ENCODE results near the gene TMEM31.

- TF ChIP-seq GATA2 (IDR thresholded peaks at IDR 0.05; ENCODE audit: low read depth, low read length), result no peak
- no peak for TF ChIP-seq GATA3 (IDR thresholded peaks at IDR 0.05; ENCODE audit: low read depth, low read length)
These were observed 16.4 kb downstream of the TMEM31 start for GRCh38 chrX:103727115-103727514.
